ENCODE data around the gene MZB1.

The MZB1 gene

GRCh38 chr5:139381837-139382761 is 7.6 kb downstream of the MZB1 start:
- no peak for DNase-seq (ENCODE audit: extremely low spot score)
- ChIA-PET POLR2A (interaction anchor here (0.6 to 0.7 kb wide), 2 partner anchors 16 to 209 kb away, joined by 3 to 6 read pairs; no protein-coding TSS in a partner anchor), CTCF (interaction anchor here (1.3 to 1.5 kb wide), 2 partner anchors 9 to 13 kb away, joined by 3 to 6 read pairs; no protein-coding TSS in a partner anchor)
- no peak for TF ChIP-seq CTCF (IDR thresholded peaks at IDR 0.05; ENCODE audit: control extremely low read depth, extremely low read depth, low read depth, missing control alignments)

- no peak for TF ChIP-seq CTCF (IDR thresholded peaks at IDR 0.05; ENCODE audit: control extremely low read depth, extremely low read depth, low read depth, missing control alignments)
- ChIA-PET CTCF (interaction anchor here (1.2 kb wide), 1 partner anchor 9 kb away, joined by 3 read pairs; no protein-coding TSS in a partner anchor), POLR2A (interaction anchor here (0.6 to 1.7 kb wide), 2 partner anchors 11 to 1050 kb away, joined by 4 read pairs; partner anchors contain the start of gene MZB1)
- no peak for DNase-seq (ENCODE audit: extremely low spot score)
Observed at GRCh38 chr5:139379626-139380449, 9.9 kb downstream of the MZB1 start.

- POLR2A ChIA-PET: interaction anchor here (0.5 kb wide), 1 partner anchor 17 kb away, joined by 8 read pairs; no protein-coding TSS in a partner anchor
- no peak for TF ChIP-seq CTCF (IDR thresholded peaks at IDR 0.05; ENCODE audit: control extremely low read depth, extremely low read depth, low read depth, missing control alignments)
- CTCF ChIA-PET: no interaction called here
- no peak for DNase-seq (ENCODE audit: extremely low spot score)
Observed at GRCh38 chr5:139378941-139379361, 10.8 kb downstream of the MZB1 start.

GRCh38 chr5:139378101-139378825 is 11.4 kb downstream of the MZB1 start:
- ChIA-PET CTCF (interaction anchor here (1.6 kb wide), 1 partner anchor 8 kb away, joined by 5 read pairs; no protein-coding TSS in a partner anchor), POLR2A (interaction anchor here (0.5 to 1.1 kb wide), 2 partner anchors 8 to 17 kb away, joined by 4 to 8 read pairs; no protein-coding TSS in a partner anchor)
- no peak for DNase-seq (ENCODE audit: extremely low spot score)
- no peak for TF ChIP-seq CTCF (IDR thresholded peaks at IDR 0.05; ENCODE audit: control extremely low read depth, extremely low read depth, low read depth, missing control alignments)

GRCh38 chr5:139377226-139377625 is 12.5 kb downstream of the MZB1 start:
- no peak for DNase-seq (ENCODE audit: extremely low spot score)
- CTCF ChIA-PET: interaction anchor here (1.5 to 1.6 kb wide), 2 partner anchors 9 to 15 kb away, joined by 5 to 8 read pairs; no protein-coding TSS in a partner anchor
- POLR2A ChIA-PET: interaction anchor here (0.8 to 1.1 kb wide), 2 partner anchors 10 to 14 kb away, joined by 3 to 4 read pairs; no protein-coding TSS in a partner anchor
- TF ChIP-seq CTCF (IDR thresholded peaks at IDR 0.05; ENCODE audit: control extremely low read depth, extremely low read depth, low read depth, missing control alignments): no peak
